Neural cell (in vitro differentiated cells): Measurements from ENCODE around the gene ATP10D. TPM values are rescaled to one million over a fixed set of nuclear protein-coding genes. Genes with fewer than 3 reads are reported as not detected.

Experiments
- H2AFZ ChIP-seq: fragments of 200-600, 300-800 bp; sonication (generic), shearing (Covaris generic); 2 replicates; pipeline ENCODE4 v1.6.0; 2014; ENCODE audit warnings: low read depth, mild to moderate bottlenecking, antibody characterized with exemption, low read length, moderate library complexity
- H3F3A ChIP-seq: fragments of 200-600 bp; shearing (Covaris generic); 2 replicates; pipeline ENCODE4 v1.6.1; 2016; ENCODE audit warnings: mild to moderate bottlenecking, moderate library complexity, mixed read lengths, antibody characterized with exemption, low read length; ENCODE audit not compliant: insufficient read depth, poor library complexity, severe bottlenecking
- H3K27ac ChIP-seq: fragments of 200-600, 300-800 bp; sonication (generic), shearing (Covaris generic); 2 replicates; pipeline ENCODE4 v1.5.1; 2014; ENCODE audit warnings: mild to moderate bottlenecking, low read length, moderate library complexity
- H3K27me3 ChIP-seq: fragments of 300-800, 200-600 bp; sonication (generic), shearing (Covaris generic); 2 replicates; pipeline ENCODE4 v1.6.0; 2014; ENCODE audit warnings: mild to moderate bottlenecking, low read depth, low read length, moderate library complexity; ENCODE audit not compliant: insufficient read depth
- H3K36me3 ChIP-seq: fragments of 300-800, 200-600 bp; sonication (generic), shearing (Covaris generic); 2 replicates; pipeline ENCODE4 v1.5.1; 2014; ENCODE audit warnings: mild to moderate bottlenecking, antibody characterized with exemption, low read length, moderate library complexity; ENCODE audit not compliant: insufficient read depth
- H3K4me2 ChIP-seq: fragments of 300-800, 200-600 bp; sonication (generic), shearing (Covaris generic); 2 replicates; pipeline ENCODE4 v1.6.0; 2014; ENCODE audit warnings: mild to moderate bottlenecking, low read length
- H3K4me3 ChIP-seq: fragments of 300-800, 200-600 bp; sonication (generic), shearing (Covaris generic); 2 replicates; pipeline ENCODE4 v1.5.1; 2014; ENCODE audit warnings: mild to moderate bottlenecking, low read length, moderate library complexity
- H3K79me2 ChIP-seq: fragments of 200-600 bp; shearing (Covaris generic); replicated peaks from 2 replicates; pipeline ENCODE4 v1.6.0; 2014; ENCODE audit warnings: mild to moderate bottlenecking, low read length, moderate library complexity; ENCODE audit not compliant: insufficient read depth
- H3K9ac ChIP-seq: fragments of 300-800, 200-600 bp; sonication (generic), shearing (Covaris generic); 2 replicates; pipeline ENCODE4 v1.6.1; 2016; ENCODE audit warnings: mild to moderate bottlenecking, low read length, mixed read lengths
- H3K9me2 ChIP-seq: fragments of 200-600 bp; shearing (Covaris generic); 2 replicates; pipeline ENCODE4 v1.6.1; 2016; ENCODE audit warnings: mild to moderate bottlenecking, low read length, mixed read lengths; ENCODE audit not compliant: insufficient read depth
- H3K9me3 ChIP-seq: fragments of 200-600, 300-800 bp; sonication (generic), shearing (Covaris generic); 2 replicates; pipeline ENCODE4 v1.6.1; 2016; ENCODE audit warnings: mild to moderate bottlenecking, mixed run types, low read length, moderate library complexity, mixed read lengths
- H4K20me1 ChIP-seq: fragments of 200-600 bp; shearing (Covaris generic); 2 replicates; pipeline ENCODE4 v1.6.1; 2016; ENCODE audit warnings: mild to moderate bottlenecking, mixed run types; ENCODE audit not compliant: insufficient read depth
- CTCF ChIP-seq: fragments of 450-650 bp; IDR thresholded peaks from 2 replicates; pipeline ENCODE4 v1.5.1; 2014; ENCODE audit warnings: antibody characterized with exemption, mild to moderate bottlenecking, moderate library complexity; ENCODE audit not compliant: poor library complexity, severe bottlenecking
- EP300 ChIP-seq: fragments of 450-650 bp; conservative IDR thresholded peaks from 2 replicates; pipeline ENCODE4 v1.6.1; 2014; ENCODE audit warnings: antibody characterized with exemption, mild to moderate bottlenecking, moderate library complexity; ENCODE audit not compliant: poor library complexity, severe bottlenecking
- EZH2 ChIP-seq: fragments of 200-600, 300-800 bp; shearing (Covaris generic), sonication (generic); IDR thresholded peaks from 2 replicates; pipeline ENCODE4 v1.6.1; 2014; ENCODE audit warnings: antibody characterized with exemption, low read length, borderline replicate concordance, mild to moderate bottlenecking; ENCODE audit not compliant: insufficient read depth, poor library complexity, severe bottlenecking
- MXI1 ChIP-seq: fragments of 450-650 bp; conservative IDR thresholded peaks from 2 replicates; pipeline ENCODE4 v1.6.1; 2014; ENCODE audit warnings: antibody characterized with exemption, mild to moderate bottlenecking; ENCODE audit not compliant: poor library complexity, severe bottlenecking
- POLR2AphosphoS5 ChIP-seq: IDR thresholded peaks from 2 replicates; pipeline ENCODE4 v1.6.1; 2012
- RAD21 ChIP-seq: fragments of 450-650 bp; conservative IDR thresholded peaks from 2 replicates; pipeline ENCODE4 v1.6.1; 2014; ENCODE audit warnings: antibody characterized with exemption, mild to moderate bottlenecking, moderate library complexity
- REST ChIP-seq: IDR thresholded peaks from 2 replicates; pipeline ENCODE4 v1.6.1; 2012; ENCODE audit warnings: borderline replicate concordance
- SMC3 ChIP-seq: fragments of 450-650 bp; conservative IDR thresholded peaks from 2 replicates; pipeline ENCODE4 v1.6.1; 2014; ENCODE audit warnings: antibody characterized with exemption, mild to moderate bottlenecking, moderate library complexity; ENCODE audit not compliant: poor library complexity
- TAF1 ChIP-seq: IDR thresholded peaks from 2 replicates; pipeline ENCODE4 v1.6.1; 2012; ENCODE audit warnings: low read depth
- polyA plus RNA-seq: library from polyadenylated mRNA; depleted of rRNA; stranded (reverse); fragments of >200 nt; gene quantifications from 2 replicates; pipeline ENCODE4 v1.2.3, GENCODE V29; 2014

ATP10D gene
- polyA plus RNA-seq, 1 donor from 2014 or later: 4.5 TPM

GRCh38 chr4:47488706-47489105 is 3.6 kb downstream of the ATP10D start:
- Histone ChIP-seq H3K36me3 (no peaks in the 10 kb centered on the region), H4K20me1 (no peaks in the 10 kb centered on the region), H3K9me3 (no peaks in the 10 kb centered on the region), H3K27ac (no peak overlapping the region), H3K9ac (no peak overlapping the region), H3K79me2 (no peaks in the 10 kb centered on the region), H3K9me2 (no peaks in the 10 kb centered on the region), H3F3A (no peaks in the 10 kb centered on the region), H3K4me3 (no peak overlapping the region), H3K27me3 (no peaks in the 10 kb centered on the region), H3K4me2 (no peak overlapping the region), H2AFZ (no peak overlapping the region)
- no peak for TF ChIP-seq RAD21
- TF ChIP-seq REST: no peak
- no peak for TF ChIP-seq EZH2
- TF ChIP-seq MXI1: no peak
- no peak for TF ChIP-seq TAF1
- TF ChIP-seq SMC3: no peak
- no peak for TF ChIP-seq CTCF
- no peak for TF ChIP-seq EP300
- TF ChIP-seq POLR2AphosphoS5: no peak

- H3K27ac ChIP-seq: no peak overlapping the region
- H3K9ac ChIP-seq: no peak overlapping the region
- no peak overlapping the region for H2AFZ ChIP-seq
- no peaks in the 10 kb centered on the region for H3F3A ChIP-seq
- no peaks in the 10 kb centered on the region for H3K9me3 ChIP-seq
- H3K4me2 ChIP-seq: no peak overlapping the region
- H3K4me3 ChIP-seq: no peak overlapping the region
- no peaks in the 10 kb centered on the region for H3K27me3 ChIP-seq
- TF ChIP-seq EP300: no peak
- TF ChIP-seq REST: no peak
- TF ChIP-seq MXI1: no peak
- TF ChIP-seq CTCF: no peak
- no peak for TF ChIP-seq POLR2AphosphoS5
- TF ChIP-seq EZH2: no peak
- no peak for TF ChIP-seq TAF1
- no peak for TF ChIP-seq RAD21
- no peak for TF ChIP-seq SMC3
- H3K36me3 ChIP-seq: no peaks in the 10 kb centered on the region
- no peaks in the 10 kb centered on the region for H3K79me2 ChIP-seq
- no peaks in the 10 kb centered on the region for H3K9me2 ChIP-seq
- no peaks in the 10 kb centered on the region for H4K20me1 ChIP-seq
Measured at GRCh38 chr4:47490550-47490949, 5.5 kb downstream of the ATP10D start.
